Measurements from ENCODE around the gene AGER.

The AGER gene

GRCh38 chr6:32190054-32190851 lies 6.2 kb upstream of the AGER start, which contains the start of gene PBX2 (continued):
- no peak for TF ChIP-seq ZNF518A (tag by site-specific recombination; conservative IDR thresholded peaks at IDR 0.05; ENCODE audit: low read depth)
- 0 out of 2 replicates have a peak, but pooled peaks have one; percentile 40 for TF ChIP-seq ZNF24 (tag by site-specific recombination; IDR thresholded peaks at IDR 0.05)
- no peak; the same call in 1 of the 2 replicates for TF ChIP-seq ZSCAN4 (tag by site-specific recombination; IDR thresholded peaks at IDR 0.05)
- no peak for TF ChIP-seq ZNF664 (tag by site-specific recombination; IDR thresholded peaks at IDR 0.05)
- 0 out of 2 replicates have a peak, but pooled peaks have one; percentile 27 for TF ChIP-seq ZNF391 (tag by site-specific recombination; IDR thresholded peaks at IDR 0.05; ENCODE audit: borderline replicate concordance, low read depth)
- TF ChIP-seq ZNF513 (tag by site-specific recombination; IDR thresholded peaks at IDR 0.05), result peak; percentile 87
- no peak for TF ChIP-seq ZNF768 (tag by site-specific recombination; IDR thresholded peaks at IDR 0.05)
- TF ChIP-seq ZBTB49 (tag by site-specific recombination; IDR thresholded peaks at IDR 0.05; ENCODE audit: low read depth), result no peak
- no peak for TF ChIP-seq ZNF658 (tag by site-specific recombination; IDR thresholded peaks at IDR 0.05)
- no peak for TF ChIP-seq ZNF362 (tag by site-specific recombination; IDR thresholded peaks at IDR 0.05)
- peak; percentile 95 for TF ChIP-seq EGR2 (tag by site-specific recombination; IDR thresholded peaks at IDR 0.05; ENCODE audit: low read depth)
- peak; percentile 86 for TF ChIP-seq KLF8 (tag by site-specific recombination; IDR thresholded peaks at IDR 0.05)
- TF ChIP-seq KLF10 (tag by site-specific recombination; IDR thresholded peaks at IDR 0.05), result peak; percentile 76; the same call in 1 of the 2 replicates
- TF ChIP-seq KLF17 (tag by site-specific recombination; IDR thresholded peaks at IDR 0.05), result peak; percentile 79; the same call in 1 of the 2 replicates
- TF ChIP-seq ZNF600 (tag by site-specific recombination; IDR thresholded peaks at IDR 0.05), result peak; percentile 70; the same call in 1 of the 2 replicates
- TF ChIP-seq ZNF792 (tag by site-specific recombination; IDR thresholded peaks at IDR 0.05), result no peak
- TF ChIP-seq ZSCAN30 (tag by site-specific recombination; IDR thresholded peaks at IDR 0.05), result no peak
- TF ChIP-seq ZBTB10 (tag by site-specific recombination; IDR thresholded peaks at IDR 0.05), result peak; percentile 91
- no peak for TF ChIP-seq ZNF140 (tag by site-specific recombination; IDR thresholded peaks at IDR 0.05)
- no peak for TF ChIP-seq ZNF623 (tag by site-specific recombination; IDR thresholded peaks at IDR 0.05)
- TF ChIP-seq ZNF416 (tag by site-specific recombination; IDR thresholded peaks at IDR 0.05), result no peak
- TF ChIP-seq BCL6B (tag by site-specific recombination; IDR thresholded peaks at IDR 0.05), result no peak
